Activated CD4-positive, alpha-beta T cell treated with anti-CD3 and anti-CD28 coated beads, Interleukin-2, Interleukin-4, amounts not matched to agents 100 ng/mL and 50 ng/mL, durations not matched to agents 16 hours and 8 hours (primary cell): ENCODE measurements around the gene YAP1.
"Not testable (repeated sequence)": the region's sequence is repeated elsewhere in the genome, so short reads cannot be mapped to it uniquely, and the experiment has no call there.

Experiments
- DNase-seq: peaks from one replicate; pipeline ENCODE4 v3.0.0-alpha.2; 2020; ENCODE audit warnings: low spot score

Gene YAP1

DNA sequence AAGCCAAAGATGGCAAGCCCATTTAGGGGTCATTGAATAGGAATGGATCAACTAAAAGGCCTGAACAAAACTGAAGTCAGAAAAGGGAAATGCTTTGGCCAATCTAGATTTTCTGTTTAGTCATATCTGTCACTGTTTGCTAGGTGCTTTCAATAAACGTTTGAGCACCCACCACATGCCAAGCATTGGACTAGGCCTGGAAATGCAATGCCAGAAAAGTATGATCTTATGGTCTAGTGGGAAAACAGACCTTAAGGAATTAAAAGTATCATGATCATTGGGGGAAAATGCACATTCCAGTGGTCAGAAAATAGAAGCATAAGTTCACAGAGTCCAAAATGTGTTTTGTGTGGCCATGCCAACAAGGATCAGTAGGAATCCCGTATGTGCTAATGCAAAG lies 130.3 kb downstream of the YAP1 start:
- DNase-seq = no peak

DNA sequence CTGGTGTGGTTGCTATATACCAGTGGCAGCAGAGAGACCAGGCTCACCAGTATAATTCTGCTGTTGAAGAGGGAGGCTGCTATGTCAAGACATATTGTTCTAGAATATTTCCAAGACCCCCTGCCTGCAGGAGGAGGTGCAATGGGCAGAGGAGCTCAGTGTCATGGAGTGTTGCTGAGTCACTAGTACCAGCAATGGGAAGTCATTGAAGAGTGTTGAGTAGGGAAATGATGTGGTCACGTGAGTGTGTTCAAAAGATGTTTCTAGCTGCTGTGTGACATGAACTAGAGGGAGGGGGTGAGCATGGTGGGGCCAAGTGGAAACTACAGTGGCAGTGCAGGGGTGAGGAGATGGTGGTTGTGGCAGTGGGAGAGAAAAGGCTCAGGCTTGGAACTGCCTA lies 130.8 kb downstream of the YAP1 start:
- DNase-seq = no peak

DNA sequence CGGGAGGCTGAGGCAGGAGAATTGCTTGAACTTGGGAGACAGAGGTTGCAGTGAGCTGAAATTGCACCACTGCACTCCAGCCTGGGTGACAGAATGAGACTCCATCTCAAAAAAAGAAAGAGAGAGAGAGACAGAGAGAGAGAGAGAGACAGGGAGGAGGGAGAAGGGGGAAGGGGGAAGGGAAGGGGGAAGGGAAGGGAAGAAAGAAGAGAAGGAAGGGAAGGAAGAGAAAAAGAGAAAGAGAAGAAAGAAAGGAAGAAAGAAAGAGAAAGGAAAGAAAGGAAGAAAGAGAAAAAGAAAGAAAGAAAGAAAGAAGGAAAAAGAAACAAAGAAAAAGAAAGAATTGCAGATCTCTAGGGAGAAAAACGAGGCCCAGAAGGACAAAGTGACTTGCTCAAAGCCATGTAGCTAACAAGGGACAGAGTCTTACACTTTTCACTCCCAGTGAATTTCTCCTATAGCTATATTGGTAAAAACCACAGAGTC lies 133.2 kb downstream of the YAP1 start:
- DNase-seq = no peak

DNA sequence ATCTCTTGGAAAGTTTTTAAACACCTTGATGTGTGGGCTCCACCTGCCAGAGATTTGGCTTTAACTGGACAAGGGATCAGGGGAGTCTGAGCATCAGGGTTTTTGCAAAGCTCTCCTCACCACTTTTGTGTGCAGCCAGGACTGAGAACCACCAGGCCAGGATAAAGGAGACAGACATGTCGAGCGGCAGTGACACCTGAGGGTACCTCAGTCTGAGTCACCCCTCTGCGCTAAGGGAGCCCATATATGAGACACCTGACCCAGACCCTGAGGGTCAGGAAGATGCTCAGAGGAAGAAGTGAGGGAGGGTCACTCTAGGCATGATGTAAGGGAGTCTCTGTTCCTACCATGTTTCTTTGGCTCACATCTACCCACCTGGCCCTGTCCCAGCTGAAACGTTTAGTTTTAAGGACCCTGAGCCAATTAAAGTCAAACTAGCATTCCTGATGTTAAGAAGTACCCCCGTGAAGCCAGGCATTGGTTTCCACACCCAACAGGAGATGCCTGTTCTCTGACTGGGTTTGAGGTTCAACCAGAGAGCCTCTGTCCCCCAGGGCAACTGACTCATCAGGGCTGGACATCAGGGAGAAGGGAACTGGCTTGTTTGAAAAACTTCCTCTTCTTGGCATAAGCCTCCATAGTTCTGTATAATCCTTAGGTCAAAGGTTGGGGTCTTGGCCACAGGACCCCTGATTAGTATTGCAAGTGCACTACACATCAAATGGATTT lies 134.6 kb downstream of the YAP1 start:
- DNase-seq = no peak

DNA sequence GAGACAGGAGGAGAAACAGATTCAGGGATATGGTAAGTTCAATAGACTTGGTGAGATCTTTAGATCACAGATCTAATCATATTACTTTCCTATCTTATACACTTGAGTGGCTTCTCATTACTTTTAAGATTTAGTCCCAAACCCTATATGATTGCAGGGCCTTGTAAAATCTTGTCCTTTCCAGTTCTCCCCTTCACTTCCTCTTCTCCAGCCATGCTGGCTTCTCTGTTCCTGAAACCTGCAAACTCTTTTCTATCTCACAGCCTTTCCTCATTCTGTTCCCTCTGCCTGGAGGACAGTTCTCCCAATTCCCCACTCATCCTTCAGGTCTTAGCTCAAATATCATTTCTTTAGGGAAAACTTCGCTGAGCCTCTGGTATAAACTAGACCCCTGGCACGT lies 141.2 kb downstream of the YAP1 start:
- no peak for DNase-seq

DNA sequence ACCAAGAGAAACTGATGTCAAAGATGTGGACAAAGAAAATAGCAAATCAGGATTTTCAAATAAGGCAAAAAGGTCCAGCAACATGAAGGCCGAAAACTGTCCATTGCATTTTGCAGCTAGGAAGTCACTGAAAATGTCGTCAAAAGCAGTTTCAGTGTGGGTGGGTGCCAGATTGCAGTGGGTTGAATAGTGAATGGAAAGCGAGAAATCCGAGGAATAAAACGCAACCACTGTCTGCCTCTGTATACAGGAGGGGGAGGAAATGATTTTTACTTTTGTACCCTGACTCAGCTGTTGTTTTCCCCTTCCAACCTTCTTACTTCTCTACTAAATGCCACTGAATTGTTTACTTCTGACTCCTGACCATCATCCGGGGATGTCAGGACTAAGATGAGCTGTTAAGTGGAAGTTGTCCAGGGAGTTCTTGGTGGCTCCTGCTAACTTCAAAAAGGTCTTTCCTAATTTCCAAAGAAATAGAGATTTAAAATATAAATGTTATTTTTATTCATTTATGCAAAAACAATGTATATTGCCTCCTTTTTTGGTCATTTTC lies 142.2 kb downstream of the YAP1 start:
- no peak for DNase-seq

DNA sequence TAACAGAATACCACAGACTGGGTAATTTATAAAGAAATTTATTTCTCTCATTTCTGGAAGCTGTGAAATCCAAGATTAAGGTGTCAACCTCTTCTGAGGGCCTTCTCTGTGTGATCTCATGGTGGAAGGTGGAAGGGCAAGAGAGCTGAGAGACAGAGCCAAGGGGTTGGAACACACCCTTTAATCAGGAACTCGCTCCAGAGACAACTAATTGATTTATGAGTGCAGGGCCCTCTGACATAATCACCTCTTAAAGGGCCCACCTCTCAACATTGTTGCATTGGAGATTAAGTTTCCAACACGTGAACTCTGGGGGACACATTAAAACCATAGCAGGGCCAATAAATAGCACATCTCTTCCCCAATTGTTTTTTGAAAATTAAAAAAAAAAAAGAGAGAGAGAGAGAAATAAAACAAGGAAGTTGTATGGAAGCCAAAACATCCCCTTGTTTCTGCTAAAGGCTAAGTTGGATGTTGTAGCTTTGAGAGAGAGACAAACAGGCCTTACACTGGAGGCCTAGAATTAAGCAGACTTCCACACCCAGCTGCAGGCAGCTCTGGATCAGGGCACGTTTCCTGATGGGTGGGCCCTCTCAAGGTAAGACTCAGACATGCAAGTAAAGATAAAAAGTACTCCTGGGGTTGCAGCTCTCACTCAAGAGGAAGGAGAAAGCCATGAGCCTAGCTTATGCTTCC lies 142.9 kb downstream of the YAP1 start:
- no peak for DNase-seq

DNA sequence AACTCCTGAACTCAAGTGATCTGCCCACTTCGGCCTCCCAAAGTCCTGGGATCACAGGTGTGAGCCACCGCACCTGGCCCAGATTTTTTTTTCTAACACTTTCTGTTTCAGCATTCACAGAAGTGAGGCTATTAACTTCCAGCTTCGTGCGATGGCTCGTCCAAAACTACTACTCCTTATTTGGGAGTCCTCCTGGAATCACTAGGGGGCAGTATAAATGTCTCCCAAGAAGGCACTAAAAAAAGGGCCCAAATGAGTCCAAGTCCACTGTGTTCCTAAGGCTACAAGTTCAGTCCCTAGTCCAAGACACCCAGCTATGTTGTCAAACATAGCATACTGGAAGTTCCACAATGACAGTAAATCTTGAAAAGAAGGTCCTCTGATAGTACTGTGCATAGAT lies 143.8 kb downstream of the YAP1 start:
- DNase-seq = no peak

DNA sequence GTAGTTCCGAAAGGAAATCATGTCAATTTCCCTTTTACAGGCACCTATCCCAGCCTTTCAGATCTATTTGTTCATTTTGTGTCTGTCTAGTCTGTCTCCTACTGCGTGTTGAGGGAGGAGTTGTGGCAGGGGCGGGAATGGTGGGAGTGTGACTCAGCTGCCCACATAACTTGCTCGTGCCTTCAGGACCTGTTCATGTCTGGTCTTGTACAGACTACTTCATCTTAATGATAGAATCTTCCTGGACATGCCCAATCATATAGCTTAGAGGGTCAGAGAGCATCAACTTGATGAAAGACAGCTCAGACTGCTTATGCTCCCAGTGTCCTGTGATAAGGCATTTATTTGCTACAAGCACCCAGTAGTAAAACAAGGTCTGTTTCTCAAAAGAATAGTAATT lies 146.0 kb downstream of the YAP1 start:
- no peak for DNase-seq

DNA sequence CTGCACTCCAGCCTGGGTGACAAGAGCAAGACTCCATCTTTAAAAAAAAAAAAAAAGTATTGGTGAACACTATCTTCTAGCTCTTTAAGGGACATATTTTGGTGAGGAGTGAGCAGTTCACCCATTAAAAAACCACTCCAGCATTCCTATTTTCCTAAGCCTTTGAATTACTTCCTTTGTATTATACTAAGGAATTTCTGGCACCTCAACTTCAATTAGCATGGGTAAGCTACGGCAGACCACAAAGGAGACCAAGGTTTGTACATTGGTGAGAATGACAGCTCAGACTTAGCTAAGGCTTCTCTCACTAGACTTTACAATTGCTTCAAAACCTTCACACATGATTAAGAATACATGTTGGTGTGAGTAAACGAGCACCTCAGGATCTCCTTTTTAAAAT lies 150.0 kb downstream of the YAP1 start:
- DNase-seq = no peak

DNA sequence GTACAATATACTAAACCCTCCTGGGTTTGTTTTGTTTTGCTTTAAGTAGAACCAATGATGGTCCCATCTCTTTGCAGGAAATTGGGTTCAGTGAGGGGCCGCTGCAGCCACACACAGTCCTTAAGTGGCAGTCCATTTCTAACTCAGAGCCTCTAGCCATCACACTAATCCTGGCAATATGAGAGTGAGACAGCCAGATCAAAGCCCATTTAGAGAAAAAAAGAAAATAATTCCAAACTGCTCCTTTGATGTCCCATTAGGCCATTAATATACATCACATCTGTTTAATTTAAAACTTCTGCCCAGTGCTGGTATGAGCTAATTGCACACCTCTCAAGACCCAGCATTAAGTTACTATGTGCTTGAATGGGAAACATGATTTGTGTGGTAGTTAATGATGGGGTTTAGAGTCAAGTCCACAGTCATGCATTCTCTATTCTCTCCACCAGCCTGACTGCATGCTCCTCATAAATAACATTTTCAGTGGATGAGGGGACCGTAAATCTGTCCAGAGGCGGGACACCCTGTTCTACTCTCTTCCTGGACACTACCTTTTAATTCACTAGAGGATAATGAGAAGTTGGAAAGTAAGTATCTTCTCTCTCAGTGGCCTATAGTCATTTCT lies 153.2 kb downstream of the YAP1 start:
- DNase-seq = no peak

DNA sequence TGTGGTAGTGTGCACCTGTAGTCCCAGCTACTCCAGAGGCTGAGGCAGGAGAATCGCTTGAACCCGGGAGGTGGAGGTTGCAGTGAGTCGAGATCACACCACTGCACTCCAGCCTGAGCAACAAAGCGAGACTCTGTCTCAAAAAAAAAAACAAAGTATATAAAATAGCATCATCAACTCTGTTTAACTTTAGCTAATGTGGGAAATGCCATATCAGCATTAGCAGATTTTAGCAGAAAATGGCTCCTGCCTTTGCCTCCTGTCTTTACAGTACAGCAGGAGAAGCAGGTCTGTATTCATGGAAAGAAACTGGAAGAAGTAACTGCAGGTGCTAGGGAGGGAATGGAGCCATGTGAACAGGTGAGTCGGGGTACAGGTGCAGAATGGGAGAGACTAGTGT lies 154.5 kb downstream of the YAP1 start:
- not testable (repeated sequence) for DNase-seq

DNA sequence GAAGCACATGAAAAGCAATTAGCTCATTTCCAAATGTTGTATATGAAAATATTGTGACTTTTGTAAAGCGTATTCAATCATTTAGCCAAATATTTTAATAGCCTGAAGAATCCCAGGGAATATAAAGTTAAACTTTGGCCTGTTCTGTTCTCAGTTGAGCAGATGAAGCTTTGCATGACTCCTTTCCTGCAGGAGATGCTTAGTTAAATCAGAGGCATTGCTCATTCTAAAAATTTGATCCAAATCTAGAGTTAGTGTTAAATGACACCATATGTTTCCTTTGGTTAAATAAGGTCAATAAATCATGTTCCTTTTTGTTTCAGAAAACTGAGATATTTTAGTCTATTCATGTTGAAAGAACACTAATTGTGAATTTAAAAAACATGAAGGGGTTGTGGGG lies 155.9 kb downstream of the YAP1 start:
- no peak for DNase-seq

DNA sequence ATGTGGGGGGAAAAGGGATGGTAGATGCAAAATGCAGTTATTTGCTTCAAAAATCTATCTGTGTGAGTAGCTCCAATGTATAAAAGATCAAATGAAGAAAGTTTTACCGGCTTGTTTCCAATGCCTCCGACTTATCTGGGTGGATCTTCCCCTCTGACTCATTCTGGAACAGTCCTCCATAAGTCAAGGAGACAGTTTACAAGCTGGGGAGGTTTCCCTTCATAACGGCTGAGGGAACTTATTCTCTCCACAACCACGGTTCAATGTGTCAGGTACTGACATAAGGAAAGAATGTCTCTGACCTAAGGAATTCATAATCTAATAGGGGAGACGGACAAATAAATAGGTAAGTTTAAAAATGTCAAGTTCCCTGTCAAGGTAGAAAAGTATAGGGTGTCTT lies 157.4 kb downstream of the YAP1 start:
- DNase-seq = no peak

DNA sequence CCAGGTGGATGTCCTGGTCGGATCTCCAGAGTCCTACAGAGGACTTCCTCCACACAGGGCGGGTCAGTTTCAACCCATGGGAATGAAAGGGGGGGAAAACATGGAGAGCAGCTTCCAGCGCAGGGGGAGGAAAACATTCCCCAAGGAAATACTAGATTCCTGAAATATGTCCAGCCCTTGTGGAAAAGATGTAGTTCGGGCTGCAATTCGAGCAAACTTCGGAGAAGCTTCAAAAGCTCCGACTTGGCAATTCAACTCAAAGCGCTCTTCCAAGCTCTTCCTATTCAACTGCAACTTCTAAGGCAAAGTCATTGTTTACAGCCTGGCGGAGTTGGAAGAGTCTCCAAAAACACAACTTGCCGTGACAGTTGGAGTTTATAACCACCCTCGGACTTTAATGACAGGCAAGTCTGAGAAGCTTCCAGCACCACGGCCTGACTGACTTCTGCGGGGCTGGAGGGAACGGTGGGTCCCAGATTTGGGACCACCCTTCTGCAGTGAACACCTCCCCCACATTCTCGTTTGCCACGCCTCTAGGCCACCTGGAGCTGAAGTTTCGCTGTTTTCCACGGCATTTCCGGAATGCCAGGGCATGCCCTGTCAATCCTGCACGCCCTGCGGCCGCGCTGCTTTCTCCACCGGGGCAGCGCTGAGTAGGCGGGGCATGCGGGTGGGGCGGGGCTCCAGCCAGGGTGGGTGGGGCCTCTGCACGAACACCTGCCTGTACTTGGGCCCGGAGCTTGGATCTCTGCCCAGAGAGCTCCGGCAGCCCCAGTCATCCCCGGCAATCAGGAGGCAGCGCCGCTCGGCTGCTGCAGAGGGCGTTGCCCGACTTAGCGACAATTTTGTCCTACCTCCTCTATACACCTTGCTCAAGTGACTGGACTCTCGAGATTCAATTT lies 158.1 kb downstream of the YAP1 start:
- peak; percentile 67 for DNase-seq

DNA sequence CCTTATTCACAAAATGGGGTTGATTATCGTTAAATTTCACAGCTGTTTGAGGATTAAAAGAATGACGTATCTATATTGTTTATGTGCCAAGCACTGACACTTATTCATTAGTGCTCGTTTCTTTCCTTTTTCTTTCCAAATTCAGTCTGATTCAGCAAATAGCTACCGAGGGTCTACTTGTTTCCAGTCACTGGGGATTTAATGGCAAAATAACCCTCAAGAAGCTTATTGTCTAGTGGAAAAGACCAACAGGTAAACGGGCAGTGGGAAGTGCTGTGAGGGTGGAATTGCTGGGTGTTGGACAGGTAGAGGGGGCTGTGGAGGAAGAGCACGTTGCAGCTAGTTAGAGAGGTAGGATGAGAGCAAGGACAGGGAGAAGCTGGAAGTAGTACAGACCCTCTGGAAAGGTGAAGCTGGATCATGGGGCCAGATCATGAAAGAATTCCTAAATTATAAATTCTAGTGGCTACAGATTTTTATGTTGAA lies 158.8 kb downstream of the YAP1 start:
- no peak for DNase-seq

DNA sequence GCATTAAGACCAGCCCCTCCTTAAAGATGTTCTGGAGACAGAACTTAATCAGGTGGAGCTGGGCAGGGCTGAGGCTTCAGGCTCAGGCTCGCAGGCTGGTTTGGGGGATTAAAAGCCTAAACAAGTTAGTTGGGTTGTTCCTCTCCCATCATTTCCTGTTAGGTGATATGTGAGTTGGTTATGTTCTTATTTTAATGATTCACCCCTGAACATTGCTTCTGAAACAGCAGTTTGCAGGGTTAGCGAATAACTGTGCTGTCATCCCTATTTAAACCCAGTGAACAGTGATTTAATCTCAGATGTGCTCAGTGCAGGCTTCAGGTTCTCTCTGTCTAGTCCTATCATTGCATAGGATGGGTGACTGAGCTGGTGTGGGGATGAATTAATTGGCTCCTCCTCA lies 159.7 kb downstream of the YAP1 start:
- no peak for DNase-seq

DNA sequence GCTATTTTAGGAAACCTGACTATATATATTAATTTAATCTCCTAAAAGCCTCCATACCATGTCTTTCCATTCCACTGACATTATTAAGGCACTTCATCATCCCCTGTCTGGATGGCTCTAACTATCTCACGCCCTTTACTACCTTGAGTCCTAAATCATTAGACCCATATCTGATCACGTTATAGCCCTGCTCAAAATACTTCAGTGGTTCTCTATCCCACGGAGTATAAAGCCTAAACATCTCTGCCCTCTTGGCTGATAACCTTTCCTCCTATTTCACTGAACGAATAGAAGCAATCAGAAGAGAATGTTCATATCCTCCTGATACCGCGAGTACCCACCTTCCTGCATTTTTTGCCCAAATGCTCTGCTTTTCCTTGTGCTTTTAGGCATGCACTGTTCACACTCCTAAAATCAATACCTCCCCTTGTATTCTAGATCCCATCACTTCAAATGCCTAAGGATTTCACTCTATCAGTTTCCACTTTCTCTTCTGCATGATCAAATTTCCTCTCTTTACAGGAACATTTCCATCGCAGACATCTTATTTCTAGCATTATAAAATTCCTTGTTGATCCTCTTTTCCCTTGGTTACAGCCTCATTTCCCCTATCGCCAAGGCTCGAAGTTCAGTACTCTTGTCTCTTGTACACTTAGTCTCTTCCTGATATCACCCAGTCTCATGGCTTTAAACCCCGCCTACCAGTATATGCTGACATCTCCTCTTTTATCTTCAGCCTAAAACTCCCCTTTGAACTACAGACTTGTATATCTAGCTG lies 162.0 kb downstream of the YAP1 start:
- DNase-seq = no peak

DNA sequence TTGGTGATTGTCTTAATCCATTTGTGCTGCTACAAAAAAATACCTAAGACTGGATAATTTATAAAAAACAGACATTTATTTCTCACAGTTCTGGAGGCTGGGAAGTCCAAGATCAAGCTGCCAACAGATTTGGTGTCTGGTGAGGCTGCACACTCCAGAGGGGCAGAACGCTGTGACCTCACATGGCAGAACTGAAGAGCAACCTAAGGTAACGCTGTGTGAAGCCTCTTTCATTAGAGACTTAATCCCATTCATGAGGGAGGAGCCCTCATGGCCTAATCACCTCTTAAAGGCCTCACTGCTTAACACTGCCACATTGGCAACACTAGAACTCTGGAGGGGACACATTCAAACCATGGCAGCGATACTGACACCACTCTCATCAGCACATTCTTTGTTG lies 164.4 kb downstream of the YAP1 start:
- DNase-seq = no peak

DNA sequence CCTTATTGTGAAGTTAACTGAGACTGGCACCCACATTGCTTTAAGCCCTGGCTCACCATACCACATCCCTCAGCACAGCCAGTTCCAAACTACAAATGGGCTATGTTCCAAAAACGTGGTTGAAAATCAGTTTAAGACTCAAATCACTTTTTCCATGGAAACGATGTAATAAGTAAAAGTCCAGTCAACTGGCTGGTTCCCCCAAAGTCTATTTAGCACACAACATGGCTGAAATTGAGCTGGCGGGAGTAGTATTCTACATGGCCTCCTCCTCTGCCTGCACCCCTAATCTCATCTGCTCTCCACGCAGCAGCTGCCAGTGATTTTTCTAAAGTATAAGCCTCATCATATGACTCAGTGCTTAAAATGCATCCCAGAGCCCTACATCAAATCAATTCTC lies 166.1 kb downstream of the YAP1 start:
- DNase-seq = no peak

DNA sequence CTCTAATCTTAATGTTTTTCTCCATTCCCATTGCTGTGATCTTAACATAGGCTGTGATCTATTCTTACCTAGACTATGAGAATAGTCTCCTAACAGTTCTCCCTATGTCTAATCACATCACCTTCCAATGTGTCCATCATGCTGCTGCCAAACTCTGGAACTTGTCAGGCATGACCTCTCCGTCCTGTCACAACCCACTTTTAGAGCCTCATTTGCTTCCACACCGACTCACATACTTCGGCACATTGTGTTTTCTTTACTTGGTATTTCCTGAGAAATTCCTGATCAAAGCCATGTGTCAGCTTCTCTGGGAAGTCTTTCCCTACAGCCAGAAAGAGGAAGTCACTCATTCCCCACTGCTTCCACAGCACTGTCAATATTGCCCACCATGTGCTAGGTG lies 166.5 kb downstream of the YAP1 start:
- no peak for DNase-seq
